Fibroblast of skin of back (primary cell): ENCODE measurements around the gene TRAK2.

Source experiments
- DNase-seq: peaks from one replicate; pipeline ENCODE4 v3.0.0-alpha.2; 2013

TRAK2 gene

DNA sequence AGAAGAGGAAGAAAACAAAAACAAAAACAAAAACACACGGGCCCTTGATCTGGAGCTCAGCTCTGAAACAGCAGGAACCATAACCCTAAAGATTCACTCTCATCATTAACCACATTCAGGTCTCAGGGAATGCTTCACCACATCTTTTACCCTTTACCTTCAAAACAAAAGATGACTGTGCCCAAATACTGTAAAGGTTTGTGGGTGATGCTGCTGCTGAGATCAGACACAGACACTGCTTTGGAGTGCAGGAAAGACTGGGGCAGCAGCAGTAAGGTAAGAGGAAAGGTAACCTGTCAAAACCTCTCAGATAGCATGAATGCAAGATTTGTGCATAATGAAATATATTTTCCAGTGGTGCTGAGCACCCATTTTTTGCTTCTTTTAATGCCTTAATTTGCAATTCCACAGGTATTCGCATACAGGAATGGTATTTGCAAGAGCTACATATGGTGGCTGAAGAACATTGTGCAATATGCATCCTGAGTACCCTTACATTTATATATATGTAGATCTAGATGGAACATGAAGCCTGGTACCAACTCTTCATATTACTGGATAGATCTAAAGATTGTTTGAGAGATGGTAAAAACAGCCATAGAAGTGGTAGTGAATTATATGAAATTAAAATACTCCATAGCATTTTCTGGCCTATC is 90.1 kb downstream of the TRAK2 start:
- no peak for DNase-seq

DNA sequence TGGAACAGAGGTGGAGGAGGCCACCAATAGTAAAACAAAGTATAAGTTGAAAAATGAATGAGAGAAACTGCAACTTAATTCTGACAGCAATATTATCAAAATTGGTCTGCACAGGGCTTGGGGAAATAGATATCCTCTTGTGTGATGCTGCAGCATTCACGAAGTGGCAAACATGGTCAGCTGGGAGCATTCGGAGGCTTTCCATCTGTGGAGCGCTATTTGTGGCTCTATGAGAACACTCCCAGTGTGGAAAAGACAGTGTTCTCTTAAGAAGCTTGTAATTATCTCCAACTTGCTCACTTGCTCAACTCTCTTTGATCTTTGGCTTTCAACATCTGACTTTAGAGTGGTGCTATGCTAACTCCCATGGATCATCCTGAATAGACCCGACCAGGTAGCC is 91.0 kb downstream of the TRAK2 start:
- DNase-seq: no peak

DNA sequence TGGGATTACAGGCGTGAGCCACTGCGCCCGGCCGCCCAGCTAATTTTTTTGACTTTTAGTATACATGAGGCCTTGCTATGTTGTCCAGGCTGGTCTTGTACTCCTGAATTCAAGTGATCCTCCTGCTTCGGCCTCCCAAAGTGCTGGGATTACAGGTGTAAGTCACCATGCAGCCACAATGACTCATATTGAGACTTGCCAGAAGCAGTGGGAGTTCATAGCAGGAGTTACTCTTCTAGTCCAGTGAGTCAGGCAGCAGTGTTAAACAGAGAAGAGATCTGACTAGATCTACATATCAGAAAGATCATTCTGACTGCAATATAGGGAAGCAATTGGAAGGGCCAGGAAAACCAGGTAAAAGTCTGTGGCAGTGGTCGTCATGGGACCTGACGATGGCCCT is 92.6 kb downstream of the TRAK2 start:
- DNase-seq: peak; percentile 77

DNA sequence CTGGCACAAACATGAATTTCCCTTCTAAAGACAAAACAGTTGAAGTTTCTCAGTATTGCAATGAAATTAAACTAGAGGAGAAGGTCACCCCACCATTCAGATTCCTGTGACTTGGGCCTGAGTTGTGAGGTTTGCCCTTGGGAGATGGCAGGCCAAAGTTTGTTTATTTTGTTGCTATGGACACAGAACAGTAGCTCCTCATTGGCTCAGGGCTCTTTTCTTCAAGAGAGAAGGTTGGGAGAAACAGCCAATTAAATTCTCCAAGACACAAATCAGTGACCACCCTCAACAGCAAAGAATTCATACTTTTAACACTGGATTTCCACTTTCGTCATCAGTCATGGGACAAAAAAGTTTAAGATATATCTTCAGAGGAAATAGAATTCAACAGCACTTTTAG is 94.0 kb downstream of the TRAK2 start, which contains the start of gene FLACC1:
Gene FLACC1 (minus strand): TSS at position 125 of the 400 bp plus-strand sequence. CDS start 5,941 bp downstream, outside the sequence.
- peak; percentile 75 for DNase-seq

DNA sequence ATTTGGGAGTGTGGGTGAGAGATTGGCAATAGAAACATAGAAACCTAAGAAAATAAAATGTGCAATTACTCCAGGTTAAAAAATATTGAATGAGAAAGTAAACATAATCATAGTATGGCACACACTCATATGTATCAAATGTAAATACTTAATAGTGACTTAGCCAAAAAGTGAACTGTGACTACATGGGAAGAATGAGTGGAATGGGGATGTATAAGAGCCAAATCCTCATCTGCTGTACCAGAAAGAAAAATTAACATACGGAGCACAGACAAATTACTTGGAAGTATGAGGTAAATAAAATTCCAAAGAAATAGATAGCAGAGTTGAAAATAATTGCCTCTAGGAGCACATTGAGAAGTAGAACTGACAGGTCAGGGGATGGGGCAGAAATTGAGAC is 98.1 kb downstream of the TRAK2 start:
- peak; percentile 18 for DNase-seq

DNA sequence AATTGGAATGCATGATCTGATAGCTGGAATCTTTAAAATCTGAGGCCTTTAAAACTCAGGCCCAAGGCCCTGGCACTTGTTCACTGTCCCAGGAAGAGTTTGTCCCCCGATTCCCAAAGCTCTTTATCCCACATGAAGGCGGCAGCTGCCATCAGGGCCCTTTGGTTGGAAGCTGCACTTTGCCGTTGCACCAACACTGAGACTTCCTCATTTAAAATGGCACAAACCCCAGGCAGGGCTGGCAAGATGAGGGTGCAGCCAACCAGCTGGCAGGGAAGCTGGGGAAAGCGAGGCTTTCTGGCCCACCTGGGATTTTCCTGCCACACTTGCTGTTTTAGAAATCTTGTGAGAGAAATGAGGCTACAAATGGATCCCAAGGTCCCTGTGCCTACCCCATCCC is 100.4 kb downstream of the TRAK2 start:
- DNase-seq: no peak

DNA sequence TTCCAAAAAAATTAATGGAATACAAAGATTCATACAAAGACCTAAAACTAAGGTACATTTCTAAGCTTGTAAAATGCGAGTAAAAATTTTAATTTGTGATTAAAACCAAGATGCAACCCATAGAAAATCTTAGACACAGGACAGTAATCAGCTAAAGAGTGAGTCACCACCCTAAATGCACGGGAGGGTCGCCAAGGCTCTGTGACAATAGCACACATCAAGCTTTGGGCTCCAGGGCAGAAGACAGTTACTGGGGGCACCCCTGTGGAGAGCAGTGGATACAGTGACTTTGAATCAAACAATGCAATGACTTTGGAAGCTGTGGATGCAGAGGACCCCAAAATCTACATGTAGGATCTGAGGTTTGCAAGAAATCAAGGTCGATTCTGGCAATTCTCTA is 101.7 kb downstream of the TRAK2 start:
- no peak for DNase-seq

DNA sequence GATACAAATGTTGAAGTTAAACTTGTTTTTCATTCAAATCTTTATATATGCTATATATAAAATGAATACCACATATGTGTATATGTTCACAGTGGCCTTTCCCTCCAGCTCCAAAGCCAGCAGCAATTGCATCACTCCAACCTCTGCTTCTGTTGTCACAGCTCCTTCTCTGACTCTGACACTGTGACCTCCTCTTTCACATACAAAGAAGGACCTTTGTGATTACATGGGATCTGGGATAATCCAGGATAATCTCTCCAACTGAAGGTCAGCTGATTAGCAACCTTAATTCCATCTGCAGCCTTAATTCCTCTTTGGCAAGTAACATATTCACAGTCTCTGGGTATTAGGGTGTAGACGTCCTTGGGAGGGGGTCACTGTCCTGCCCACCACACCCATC is 102.5 kb downstream of the TRAK2 start:
- DNase-seq: no peak

DNA sequence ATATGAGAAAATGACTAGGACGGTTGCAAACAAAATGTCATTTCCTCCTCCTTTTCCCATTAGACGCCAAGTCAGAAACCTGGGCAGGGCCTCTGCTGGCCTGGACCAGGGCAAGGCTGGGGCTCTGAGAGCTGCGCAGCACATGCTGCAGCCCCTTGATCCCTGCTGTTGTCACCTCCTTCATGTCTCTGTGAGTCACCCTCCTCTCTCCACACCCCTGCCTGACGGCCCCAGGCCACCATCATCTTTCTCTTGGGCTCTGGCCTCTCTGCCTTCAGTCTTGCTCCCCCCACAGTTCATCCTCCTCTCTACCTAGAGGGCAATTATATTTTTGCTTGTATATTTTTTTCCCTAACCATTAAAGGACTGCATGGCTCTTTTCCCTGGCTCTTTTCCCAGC is 104.1 kb downstream of the TRAK2 start:
- no peak for DNase-seq

DNA sequence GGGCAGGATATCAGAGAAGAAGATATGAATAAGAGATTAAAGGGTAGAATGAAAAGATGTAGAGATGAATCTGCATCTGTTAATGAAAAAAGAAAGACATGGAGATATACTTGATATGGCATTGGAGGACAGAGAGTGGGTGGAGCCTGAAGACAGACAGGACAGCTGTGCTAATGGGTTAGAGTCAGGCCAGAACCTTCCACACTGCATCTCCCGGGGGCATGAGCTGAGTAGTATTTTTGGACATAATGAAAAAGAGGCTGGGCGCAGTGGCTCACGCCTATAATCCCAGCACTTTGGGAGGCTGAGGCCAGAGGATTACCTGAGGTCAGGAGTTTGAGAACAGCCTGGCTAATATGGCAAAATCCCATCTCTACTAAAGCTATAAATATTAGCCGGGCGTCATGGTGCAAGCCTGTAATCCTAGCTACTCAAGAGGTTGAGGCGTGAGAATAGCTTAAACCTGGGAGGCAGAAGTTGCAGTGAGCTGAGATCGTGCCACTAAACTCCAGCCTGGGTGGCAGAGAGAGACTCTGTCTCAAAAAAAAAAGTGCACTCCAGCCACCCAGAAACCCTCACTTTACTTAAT is 105.5 kb downstream of the TRAK2 start:
- no peak for DNase-seq

DNA sequence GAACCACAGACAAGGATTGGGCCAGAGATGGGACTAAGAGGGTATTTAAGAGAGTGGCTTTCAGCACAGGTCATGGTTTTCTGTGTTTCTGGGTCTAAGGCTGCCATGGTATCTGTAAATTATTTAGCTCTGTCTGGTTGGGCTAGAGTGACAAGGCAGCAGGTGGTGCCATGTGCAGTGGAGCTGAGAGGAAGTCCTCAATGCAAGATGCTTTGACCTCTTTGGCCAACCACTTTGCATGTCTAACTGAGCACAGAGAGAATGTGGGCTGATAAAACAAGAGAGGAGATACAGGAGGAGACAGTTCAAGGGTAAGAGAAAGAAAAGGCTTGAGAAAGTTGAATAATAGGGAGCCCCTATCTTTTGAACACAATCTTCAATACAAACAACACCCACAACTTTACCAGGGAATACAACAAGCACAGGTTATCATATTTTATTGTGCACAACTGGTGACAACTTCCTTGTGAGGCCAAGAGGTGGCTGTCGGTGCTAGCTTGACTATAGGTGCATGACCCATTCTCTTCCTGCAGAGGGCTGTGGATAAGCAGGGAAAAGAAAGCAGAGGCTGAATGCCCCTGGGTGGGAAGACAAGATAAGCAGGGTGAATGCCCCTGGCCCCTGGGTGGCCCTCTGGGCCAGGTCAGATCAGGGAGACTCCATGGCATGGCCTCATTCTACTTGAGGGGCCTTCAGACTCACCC is 106.4 kb downstream of the TRAK2 start:
- no peak for DNase-seq

DNA sequence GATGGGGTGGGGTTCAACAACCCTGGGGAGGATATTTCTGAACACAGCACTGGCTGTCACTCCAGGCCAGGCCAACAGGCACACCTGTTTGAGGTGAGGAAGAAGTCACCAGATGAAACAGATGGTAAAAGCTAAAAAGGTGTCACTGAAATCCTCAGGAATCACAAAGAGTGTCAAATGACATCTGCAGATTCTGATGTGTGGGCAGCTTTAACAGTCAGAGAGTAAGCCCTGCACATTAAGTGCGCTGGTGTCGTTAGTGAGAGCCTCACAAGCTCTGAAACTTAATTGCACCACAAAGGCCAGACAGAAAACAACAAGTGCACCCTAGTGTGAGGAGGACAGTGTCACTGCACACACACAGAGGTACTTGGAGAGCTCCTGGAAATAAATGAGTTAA is 107.7 kb downstream of the TRAK2 start:
- no peak for DNase-seq

DNA sequence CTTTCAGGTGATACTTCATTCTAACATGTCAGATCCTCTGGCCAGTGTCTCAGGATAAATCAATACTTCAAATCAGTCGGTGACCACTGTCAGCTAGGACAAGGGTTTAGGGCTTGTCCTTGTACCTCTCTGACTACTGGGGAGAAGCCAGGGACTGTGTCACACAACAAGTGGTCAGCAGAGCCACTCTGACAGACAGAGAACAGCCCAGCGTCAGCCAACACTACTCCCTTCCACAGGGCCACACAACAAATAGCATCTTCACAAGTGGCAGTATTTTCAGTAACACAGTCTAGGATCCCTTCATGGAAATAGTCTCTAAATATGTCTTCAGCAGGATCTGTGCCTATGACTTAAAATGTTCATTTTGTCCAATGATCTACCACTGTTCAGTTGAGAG is 108.3 kb downstream of the TRAK2 start:
- DNase-seq: no peak

DNA sequence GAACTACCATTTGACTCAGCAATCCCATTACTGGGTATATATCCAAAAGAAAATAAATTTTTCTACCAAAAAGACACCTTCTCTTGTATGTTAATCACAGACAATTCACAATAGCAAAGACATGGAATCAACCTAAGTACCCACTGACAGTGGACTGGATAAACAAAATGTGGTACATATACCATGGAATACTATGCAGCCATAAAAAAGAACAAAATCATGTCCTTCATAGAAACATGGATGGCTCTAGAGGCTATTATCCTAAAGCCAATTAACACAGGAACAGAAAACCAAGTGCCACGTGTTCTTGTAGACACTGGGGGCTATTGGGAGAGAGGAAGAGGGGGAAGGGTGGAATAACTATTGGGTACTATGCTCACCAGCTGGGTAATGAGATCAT is 121.8 kb downstream of the TRAK2 start:
- no peak for DNase-seq

DNA sequence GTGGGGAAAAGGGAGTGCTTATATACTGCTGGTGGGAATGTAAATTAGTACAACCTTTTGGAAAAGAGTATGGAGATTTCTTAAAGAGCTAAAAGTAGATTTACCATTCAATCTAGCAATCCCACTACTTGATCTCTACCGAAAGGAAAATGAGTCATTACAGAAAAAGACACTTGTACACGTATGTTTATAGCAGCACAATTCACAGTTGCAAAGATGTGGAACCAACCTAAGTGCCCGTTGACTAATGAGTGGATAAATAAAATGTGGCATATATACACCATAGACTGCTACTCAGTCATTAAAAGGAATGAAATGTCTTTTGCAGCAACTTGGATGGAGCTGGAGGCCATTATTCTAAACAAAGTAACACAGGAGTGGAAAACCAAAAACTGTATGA is 123.6 kb downstream of the TRAK2 start:
- no peak for DNase-seq
